ENCODE results near the gene CD84.
"Not testable (repeated sequence)": the region's sequence is repeated elsewhere in the genome, so short reads cannot be mapped to it uniquely, and the experiment has no call there.

CD84 gene, protein sequence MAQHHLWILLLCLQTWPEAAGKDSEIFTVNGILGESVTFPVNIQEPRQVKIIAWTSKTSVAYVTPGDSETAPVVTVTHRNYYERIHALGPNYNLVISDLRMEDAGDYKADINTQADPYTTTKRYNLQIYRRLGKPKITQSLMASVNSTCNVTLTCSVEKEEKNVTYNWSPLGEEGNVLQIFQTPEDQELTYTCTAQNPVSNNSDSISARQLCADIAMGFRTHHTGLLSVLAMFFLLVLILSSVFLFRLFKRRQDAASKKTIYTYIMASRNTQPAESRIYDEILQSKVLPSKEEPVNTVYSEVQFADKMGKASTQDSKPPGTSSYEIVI

DNA sequence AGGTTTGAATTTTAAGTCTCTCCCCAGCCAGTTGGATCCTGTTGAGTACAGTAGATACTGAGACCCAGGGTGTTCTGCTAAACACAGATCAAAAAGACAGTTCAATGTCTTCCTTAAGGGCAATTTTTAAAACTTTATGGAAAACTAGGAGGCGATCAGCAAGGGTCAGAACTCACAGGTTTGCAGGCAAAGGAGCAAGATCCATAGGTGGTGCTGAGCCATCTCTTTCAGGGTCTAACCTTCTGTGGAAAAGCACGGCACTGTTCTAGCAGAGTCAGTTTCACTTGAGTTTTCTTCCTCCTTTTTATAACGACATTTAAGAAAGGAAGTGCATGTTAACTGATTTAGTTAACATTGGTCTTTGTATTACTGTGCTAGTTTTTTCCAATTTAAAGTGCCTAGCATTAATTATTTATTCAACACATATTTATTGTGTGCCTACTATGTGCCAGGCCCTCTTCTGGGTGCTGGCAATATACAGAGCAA is at the start of gene CD84:
CD84 (minus strand) TSS at position 281 of the 486 bp plus-strand sequence; CDS start at position 222, 59 bp downstream.
- no peak within 1 kb of the TSS for H3K4me3 ChIP-seq (ENCODE audit: low read depth, low read length)

DNA sequence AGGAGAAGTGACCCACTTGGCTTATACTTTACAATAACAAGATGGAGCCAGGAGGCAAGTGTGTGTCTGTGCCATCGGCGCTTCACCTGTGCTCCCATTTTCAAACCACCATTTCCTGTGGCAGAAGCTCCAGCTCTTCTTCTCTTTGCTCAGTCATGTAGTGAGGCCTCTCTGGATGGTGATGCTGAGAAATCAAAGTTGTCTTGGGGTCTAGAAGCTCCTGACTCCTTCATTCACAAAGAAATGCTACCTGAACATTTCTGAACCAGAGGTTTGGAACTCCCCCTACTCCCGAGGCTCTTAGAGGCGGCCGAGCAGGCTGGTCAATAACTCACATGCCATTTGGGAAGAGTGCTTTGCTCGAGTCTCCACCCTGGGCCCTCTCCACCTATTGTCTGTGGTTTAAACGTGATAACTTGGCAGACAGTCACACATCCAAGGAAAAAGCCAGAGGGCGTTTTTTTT is 49.5 kb upstream of the CD84 start:
- no peak overlapping the region for H3K4me3 ChIP-seq (ENCODE audit: low read depth, low read length)

DNA sequence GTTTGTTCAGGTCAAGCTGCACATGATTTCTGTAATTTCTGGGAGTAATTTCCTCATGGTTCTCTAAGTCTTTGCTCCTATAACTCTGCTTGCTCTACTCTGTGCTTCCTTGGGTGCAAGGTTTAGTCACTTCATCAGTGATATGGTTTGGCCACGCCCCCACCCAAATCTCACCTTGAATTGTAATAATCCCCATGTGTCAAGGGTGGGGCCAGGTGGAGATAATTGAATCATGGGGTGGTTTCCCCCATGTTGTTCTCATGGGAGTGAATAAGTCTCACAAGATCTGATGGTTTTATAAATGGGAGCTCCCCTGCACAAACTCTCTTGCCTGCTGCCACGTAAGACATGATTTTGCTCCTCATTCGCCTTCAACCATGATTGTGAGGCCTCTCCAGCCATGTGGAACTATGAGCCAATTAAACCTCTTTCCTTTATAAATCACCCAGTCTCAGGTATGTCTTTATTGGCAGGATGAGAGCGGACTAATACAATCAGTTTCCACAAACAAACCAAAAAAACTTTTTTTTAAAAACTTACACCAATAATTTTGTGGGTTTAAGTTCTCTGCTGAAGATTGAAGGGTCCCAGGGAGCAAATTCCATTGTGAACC is 48.5 kb upstream of the CD84 start:
- not testable (repeated sequence) for H3K4me3 ChIP-seq (ENCODE audit: low read depth, low read length)

DNA sequence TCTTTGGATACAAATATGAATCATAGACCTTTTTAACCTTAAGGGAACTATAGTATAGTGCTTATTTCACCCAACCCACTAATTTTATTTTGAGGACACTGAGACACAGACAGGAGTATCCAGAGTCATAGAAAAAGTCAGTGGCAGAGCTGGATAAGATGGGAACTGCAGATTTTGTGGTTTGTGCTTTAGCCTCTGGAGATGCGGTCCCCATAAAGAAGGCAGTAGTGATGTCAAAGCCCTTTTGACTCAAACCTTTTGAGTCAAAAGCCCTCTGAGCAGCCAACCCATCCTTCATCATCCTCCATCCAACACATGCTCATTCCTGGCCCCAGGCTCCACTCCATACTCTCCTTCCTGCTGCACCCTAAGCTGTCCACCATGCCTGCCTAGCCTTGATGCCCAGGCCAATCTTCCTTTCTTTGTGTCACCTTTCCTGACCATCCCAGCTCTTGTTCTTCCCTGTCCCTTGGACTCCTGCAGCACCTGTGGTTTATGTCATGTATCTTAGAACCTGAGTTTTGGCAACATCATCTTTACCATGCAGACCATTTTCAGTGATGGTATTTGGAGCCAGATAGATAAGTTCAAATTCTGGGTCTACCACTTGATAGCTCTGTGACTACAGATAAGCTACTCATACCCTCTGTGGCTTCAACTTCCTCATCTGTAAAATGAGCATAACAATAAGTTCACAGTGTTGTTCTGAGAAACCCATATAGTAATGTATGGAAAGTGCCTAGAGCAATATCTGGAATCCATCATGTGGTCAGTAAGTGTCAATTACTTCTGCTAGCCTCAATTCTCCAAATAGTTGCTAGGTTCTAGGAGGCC is 47.4 kb upstream of the CD84 start:
- no peak overlapping the region for H3K4me3 ChIP-seq (ENCODE audit: low read depth, low read length)

DNA sequence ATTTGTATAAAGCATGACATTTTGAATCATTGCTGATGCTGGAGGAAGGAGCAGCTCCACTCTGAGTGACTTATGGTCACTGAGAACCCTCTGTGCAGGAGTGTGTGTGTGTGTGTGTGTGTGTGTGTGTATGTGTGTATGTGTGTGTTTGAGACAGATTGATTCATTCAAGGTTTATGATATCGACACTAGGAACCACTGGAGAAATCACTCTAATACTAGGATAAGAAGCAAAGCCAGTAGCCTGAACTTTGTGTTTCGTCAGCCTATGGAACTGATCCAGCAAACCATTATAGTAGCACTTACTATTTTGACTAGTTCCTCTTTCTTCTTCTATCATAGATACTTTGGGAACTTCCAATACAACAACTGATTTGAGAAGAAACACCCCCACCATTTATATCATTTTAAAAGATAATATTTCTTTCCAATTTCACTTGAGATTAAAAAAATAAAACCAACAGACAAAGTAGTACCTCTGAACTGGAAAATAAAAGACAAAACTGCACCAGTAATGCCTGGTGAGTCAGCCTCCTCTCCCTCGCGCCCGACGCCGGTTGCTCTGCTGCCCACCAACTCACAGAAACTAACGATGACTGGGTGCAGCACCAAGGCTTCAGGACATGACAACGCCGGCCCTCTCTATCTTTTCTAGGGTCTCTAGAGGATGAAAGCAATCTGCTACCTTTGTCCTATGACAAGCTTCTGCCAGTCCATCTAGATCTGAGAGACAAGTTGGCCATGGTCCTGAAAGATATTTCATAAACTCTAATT is 46.6 kb upstream of the CD84 start:
- no peak overlapping the region for H3K4me3 ChIP-seq (ENCODE audit: low read depth, low read length)

DNA sequence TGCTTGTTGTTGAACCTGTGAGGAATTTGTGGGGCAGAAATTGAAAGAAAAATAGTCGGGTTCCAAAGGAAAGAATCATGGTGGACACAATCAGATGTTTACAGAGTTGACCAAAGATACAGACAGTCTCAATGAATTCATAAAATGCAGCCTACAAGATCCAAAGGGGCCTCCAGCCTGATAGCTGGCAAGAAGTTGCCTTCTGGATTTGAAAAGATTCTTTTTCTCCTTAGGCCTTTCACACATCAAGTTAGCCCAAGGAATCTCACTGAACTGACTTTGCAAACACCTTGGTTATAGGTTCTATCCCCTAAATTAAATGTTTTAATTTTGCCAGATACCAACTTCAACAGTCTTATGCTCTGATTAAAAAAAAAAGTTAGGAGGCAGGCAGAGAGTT is 46.0 kb upstream of the CD84 start:
- no peak overlapping the region for H3K4me3 ChIP-seq (ENCODE audit: low read depth, low read length)

DNA sequence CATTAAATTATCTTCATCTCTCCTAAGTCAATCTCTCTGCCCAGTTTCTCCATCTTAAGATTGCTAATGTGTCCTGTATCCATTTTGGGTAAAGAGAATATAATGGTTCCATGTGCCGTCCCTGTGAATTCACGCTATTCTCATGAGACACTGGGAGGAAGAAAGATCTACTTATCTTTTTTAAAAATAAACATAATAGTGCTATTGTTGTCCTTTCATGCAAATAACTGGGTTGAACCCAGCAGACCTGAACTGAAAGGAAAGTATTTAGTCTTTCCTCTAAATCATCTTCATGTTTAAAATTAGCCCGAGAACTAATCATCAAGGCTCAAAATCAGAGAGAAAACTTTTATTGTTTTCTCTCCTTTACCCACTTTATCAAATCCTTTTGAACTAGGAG is 45.2 kb upstream of the CD84 start:
- H3K4me3 ChIP-seq (ENCODE audit: low read depth, low read length), result no peak overlapping the region

DNA sequence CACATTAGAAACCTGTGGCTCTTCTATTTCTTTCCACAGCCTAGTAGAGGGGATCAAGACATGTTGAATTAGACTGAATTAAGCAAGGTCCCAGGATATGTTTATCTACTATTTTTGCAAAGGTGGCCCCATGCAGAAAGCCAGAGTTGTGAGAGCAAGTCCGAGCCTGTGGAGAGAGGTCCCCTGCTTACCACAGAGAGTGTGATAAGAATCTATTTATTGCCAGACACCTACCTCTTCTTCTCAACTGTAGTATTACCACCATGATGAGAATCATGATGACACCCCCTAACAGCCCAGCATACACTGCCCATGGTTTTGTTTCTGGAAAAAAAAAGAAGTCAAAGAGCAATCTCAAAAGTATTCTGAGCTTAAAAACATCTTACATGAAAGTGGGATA is 44.6 kb upstream of the CD84 start:
- no peak overlapping the region for H3K4me3 ChIP-seq (ENCODE audit: low read depth, low read length)

DNA sequence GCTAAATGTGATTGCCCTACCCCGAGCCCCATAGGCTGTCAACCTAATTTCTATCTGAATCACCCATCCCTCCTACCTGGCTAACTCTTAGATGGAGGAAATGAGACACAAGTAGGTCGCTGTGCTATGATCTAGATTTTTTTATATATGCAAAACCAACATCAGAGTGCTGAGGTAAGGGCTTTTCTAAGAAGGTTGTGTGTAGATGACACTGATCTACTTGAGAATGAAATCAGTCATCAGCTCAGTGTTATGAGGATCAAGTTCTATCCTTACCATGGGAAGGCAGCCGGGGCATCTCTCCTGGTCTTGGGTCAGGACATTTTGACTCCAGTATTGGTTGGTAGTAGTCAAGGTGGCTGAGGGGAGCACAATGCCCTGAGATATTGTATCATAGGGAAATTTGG is 43.9 kb upstream of the CD84 start:
- H3K4me3 ChIP-seq (ENCODE audit: low read depth, low read length), result no peak overlapping the region

DNA sequence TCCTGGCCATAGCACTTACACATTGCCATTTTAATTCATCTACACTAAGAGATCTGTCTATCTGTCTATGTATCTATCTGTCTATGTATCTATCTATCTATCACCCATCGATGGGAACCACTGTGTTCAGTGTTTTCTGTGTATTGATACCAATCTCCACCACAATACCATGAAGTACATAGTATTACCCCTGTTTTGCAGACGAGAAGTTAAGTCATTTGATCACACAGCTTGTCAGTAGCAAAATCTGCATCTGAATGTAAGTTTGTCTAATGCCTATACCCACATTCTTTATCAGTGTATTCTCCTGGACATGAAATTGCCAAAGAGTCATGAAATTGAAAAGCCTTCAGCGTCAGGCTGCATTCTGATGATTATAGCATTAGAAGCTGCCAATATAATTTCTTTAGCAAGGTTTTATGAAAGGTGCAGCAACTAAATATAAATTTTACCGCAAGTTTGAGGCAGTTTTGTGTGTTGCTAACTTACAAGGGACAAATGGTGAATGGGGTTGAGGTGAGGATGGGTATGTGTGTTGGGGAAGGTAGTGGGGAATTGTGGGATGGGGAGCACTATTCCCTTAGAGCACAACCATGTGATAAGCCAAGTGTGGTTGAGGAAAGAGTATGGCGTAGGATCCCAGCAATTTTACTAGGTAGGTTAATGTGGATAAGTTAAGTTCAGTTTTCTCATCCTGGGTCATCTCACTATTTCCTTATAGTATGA is 43.4 kb upstream of the CD84 start:
- H3K4me3 ChIP-seq (ENCODE audit: low read depth, low read length), result no peak overlapping the region

DNA sequence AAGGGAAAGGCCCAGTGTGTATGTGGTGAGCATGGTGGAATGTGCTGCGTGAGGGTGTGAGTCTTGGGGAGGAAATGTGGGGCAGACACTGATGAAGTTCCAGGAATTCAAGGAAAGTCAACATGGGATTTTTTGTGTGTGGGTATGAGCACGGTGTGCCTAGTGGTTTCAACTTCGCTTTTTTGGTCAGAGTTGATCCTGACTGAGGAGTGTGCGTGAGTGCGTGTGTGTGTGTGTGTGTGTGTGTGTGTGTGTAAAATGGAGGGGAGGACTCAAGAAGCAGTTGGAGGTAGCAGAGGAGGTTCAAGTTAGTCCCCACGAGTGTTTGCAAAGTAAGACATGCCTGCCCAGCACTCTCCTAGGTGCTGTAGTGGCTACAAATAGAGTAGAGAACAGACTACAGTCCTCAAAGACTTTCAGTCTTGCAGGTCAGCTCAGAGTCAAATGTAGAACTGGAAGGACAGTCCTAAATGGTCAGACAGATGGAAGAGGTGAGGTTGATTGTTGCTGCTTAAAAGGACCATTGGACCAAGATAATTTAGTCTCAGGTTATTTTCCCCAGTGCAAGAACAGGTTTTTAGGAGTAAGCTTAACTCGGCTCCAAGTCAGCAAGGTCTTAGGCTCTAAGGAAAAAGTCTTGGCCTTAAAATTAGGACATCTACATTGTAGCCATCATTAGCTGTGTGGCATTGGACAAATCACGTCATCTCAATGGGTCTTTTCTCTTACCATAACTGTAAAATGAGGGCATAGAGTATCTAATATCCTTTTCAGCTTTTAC is 42.5 kb upstream of the CD84 start:
- H3K4me3 ChIP-seq (ENCODE audit: low read depth, low read length), result no peak overlapping the region

DNA sequence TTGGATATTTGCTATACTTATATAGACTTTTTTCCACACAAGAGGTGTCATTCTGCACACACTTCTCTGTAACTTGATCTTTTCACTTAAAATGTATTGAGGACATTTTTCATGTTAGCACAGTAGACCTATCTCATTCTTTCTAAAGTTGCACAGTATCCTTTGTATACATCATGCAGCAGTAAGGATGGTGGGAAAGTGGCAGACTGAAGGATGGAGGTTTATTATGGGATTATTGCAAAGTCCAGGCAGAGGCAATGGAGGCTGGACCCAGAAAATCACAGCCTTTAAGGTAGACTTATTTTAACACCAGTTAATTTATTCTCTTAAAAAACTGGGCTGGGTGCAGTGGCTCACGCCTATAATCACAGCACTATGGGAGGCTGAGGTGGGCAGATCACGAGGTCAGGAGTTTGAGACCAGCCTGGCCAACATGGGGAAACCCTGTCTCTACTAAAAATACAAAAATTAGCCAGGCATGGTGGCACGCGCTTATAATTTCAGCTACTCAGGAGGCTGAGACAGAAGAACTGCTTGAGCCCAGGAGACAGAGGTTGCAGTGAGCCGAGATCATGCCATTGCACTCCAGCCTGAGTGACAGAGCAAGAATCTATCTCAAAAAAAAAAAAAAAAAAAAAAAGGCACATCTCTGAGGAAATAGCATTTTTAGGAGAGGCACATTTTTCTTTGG is 41.8 kb upstream of the CD84 start:
- no peak overlapping the region for H3K4me3 ChIP-seq (ENCODE audit: low read depth, low read length)

DNA sequence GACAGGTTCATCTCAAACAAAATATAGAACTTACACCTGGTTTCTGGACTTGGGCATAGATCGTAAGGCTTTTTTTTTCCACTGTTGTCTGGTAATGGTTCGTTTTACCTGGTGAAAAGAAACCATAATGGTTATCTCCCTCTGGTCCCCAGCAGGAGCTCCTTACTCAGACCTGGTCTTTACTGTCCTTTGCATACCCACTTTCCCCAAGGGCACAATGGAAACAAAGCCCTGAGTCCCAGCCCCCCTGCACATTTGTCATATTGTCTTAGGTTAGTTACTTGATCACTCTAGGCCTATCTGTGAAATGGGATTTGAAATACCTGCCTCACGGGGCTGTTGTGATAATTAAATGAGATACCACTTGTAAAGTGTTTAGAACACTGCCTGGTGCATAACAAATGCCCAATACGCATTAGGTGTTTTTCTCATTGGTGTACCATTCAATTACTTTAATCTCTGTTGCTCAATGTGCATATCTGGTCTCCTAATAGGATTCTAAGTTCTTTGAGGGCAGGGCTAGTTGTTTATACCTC is 40.5 kb upstream of the CD84 start:
- H3K4me3 ChIP-seq (ENCODE audit: low read depth, low read length), result no peak overlapping the region

DNA sequence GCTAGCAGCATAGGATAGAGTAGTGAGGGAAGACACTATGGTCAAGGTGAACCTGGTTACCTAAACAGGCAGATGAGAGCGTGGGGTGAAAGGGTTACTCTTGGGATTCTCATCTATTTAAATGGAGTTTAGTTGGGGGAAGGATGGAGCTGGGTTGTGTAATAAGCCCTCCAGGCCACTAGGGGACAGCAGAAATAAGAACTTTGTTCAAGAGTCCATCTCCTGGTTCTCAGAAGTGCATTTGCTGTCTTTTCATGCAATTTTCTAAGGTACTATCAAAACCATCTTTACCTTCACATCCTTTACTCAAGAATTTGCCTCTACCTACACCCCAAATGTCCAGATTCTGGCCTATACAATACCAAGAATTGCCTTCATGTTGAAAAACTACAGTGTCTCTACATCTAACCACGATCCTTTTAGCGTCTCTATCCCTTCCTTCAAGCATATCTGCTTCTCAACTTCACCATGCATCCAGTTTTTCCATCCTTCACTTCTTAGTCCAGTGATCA is 39.5 kb upstream of the CD84 start:
- H3K4me3 ChIP-seq (ENCODE audit: low read depth, low read length), result no peak overlapping the region

DNA sequence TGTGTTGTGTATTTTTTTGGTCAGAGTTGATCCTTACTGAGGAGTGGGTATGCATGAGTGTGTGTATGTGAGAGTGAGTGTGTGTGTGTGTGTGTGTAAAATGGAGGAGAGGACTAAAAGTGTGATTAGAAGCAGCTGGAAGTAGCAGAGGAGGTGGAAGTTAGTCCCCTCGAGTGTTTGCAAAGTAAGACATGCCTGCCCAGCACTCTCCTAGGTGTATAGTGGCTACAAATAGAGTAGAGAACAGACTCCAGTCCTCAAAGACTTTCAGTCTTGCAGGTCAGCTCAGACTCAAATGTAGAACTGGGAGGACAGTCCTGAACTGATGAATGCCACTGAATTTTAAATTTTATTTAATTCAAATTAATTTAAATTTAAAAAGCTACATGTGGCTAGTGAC is 39.0 kb upstream of the CD84 start:
- H3K4me3 ChIP-seq (ENCODE audit: low read depth, low read length), result no peak overlapping the region

DNA sequence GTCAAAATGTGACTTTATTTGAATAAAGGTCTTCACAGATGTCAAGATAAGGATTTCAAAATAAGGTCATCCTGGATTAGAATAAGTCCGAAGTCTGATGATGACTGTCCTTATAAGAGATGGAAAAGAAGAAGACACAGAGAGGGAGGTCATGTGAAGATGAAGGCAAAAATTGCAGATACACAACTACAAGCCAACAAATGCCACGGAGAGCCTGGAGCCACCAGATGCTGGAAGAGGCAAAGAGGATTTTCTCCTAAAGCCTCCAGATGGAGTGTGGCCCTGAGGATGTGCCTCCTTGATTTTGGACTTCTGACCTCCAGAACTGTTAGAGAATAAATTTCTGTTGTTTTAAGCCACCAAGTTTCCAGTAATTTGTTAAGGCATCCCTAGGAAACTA is 36.4 kb upstream of the CD84 start:
- no peak overlapping the region for H3K4me3 ChIP-seq (ENCODE audit: low read depth, low read length)

DNA sequence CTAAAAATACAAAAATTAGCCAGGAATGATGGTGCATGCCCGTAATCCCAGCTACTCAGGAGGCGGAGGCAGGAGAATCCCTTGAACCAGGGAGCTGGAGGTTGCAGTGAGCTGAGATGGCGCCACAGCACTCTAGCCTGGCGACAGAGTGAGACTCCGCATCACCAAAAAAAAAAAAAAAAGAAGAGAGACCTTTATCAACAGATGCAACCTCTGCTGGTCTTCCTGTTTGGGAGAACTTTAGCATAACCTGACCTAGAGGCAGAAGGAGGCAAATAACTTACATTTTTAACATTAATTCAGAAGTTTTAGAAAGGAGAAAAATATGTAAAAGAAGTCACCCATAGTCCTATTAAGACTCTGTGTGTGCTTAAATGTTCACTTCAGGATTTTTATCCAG is 35.1 kb upstream of the CD84 start:
- no peak overlapping the region for H3K4me3 ChIP-seq (ENCODE audit: low read depth, low read length)

DNA sequence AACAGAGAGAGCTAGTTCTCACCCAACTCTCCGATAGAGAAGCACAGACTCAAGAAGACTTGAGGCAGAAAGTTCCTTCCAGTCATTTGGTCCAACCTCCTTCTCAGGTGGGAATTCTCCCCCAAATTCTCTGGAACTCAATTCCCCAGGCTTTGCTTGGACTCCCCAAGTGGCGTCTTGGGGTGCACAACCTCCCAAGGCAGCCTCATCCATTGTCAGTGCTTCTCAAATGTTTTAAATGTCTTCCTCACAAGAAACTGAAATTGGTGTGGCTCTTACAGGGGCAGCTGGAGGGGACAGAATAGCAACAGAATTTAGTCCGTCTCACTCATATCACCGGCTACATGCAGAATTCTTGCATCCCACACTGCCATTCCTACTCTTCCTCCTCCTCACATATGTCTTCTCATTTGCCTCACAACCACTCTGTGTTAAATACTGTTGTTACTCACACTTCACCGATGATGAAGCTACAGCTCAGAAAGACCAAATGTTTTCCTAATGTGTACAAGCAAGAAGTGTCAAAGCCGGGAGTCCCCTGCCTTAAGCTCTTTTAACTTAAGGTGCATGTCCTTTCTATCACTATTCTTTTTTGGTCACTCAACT is 33.4 kb upstream of the CD84 start:
- H3K4me3 ChIP-seq (ENCODE audit: low read depth, low read length), result no peak overlapping the region

Data from iPS-11a (cell line).